Vagina (tissue), 2 donors: ENCODE results near the gene C2orf80.
"Not testable (repeated sequence)": the region's sequence is repeated elsewhere in the genome, so short reads cannot be mapped to it uniquely, and the experiment has no call there.

Experiments
- CTCF ChIP-seq, 3 experiments: fragments of 450-650 bp in 2 of 3; fragments of 200-600 bp in 1 of 3; sonication (generic) in 1 of 3; IDR thresholded peaks; one replicate each; pipeline ENCODE4 v1.5.1; 2017 to 2019; ENCODE audit warnings: antibody characterized with exemption in 3 of 3, mild to moderate bottlenecking in 2 of 3, moderate library complexity in 2 of 3
- POLR2A ChIP-seq, 2 donors: fragments of 450-650 bp; IDR thresholded peaks; one replicate each; pipeline ENCODE4 v1.6.1; 2017; ENCODE audit warnings: antibody characterized with exemption in 2 of 2, mild to moderate bottlenecking in 2 of 2, moderate library complexity in 2 of 2
- POLR2AphosphoS5 ChIP-seq, 2 donors: sonication (generic); formaldehyde crosslinking; IDR thresholded peaks; one replicate each; pipeline ENCODE4 v1.9.0; 2017; ENCODE audit warnings: antibody characterized with exemption in 2 of 2, mild to moderate bottlenecking in 2 of 2, low read depth in 1 of 2; ENCODE audit not compliant: insufficient read depth in 1 of 2

DNA sequence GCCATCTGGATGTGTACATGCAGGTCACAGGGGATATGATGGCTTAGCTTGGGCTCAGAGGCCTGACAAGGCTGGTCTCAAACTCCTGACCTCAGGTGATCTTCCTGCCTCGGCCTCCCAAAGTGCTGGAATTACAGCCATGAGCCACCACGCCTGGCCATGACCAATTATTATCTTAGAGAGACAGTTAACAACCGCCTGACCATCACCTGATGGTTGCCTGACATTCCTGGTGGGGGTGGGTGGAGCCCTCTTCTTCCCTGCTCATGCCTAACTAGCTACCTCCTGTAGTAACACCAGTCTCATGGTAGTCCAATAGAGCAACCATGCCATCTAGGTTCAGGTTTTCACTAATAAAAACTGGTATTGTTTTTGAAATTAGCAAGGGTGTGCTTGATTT lies 32.0 kb upstream of the C2orf80 start:
- not testable (repeated sequence) for TF ChIP-seq POLR2AphosphoS5 (IDR thresholded peaks at IDR 0.05; ENCODE audit: insufficient read depth in 1 of 2, low read depth in 1 of 2); POLR2A (IDR thresholded peaks at IDR 0.05); CTCF (IDR thresholded peaks at IDR 0.05)
